ENCODE data around the gene RAPGEF1.

The RAPGEF1 gene

GRCh38 chr9:131625508-131625787 is 114.4 kb downstream of the RAPGEF1 start:
- DNase-seq (ENCODE audit: low read depth, low spot score): no peak

- no peak for DNase-seq (ENCODE audit: low read depth, low spot score)
Measured at GRCh38 chr9:131624636-131625507, 115.0 kb downstream of the RAPGEF1 start.

GRCh38 chr9:131623655-131624330 is 116.1 kb downstream of the RAPGEF1 start:
- no peak for DNase-seq (ENCODE audit: low read depth, low spot score)

- no peak for DNase-seq (ENCODE audit: low read depth, low spot score)
Measured at GRCh38 chr9:131622523-131622922, 117.4 kb downstream of the RAPGEF1 start.

- no peak for DNase-seq (ENCODE audit: low read depth, low spot score)
Measured at GRCh38 chr9:131621551-131622358, 118.1 kb downstream of the RAPGEF1 start.

GRCh38 chr9:131620764-131621520 is 118.9 kb downstream of the RAPGEF1 start:
- no peak for DNase-seq (ENCODE audit: low read depth, low spot score)

GRCh38 chr9:131619680-131620079 is 120.2 kb downstream of the RAPGEF1 start:
- DNase-seq (ENCODE audit: low read depth, low spot score): no peak

GRCh38 chr9:131618785-131619184 is 121.1 kb downstream of the RAPGEF1 start:
- no peak for DNase-seq (ENCODE audit: low read depth, low spot score)

GRCh38 chr9:131618071-131618479 is 121.8 kb downstream of the RAPGEF1 start:
- DNase-seq (ENCODE audit: low read depth, low spot score): no peak

- no peak for DNase-seq (ENCODE audit: low read depth, low spot score)
Measured at GRCh38 chr9:131617611-131618010, 122.3 kb downstream of the RAPGEF1 start.

GRCh38 chr9:131616983-131617604 is 122.8 kb downstream of the RAPGEF1 start:
- DNase-seq (ENCODE audit: low read depth, low spot score): no peak

GRCh38 chr9:131614340-131614915 is 125.4 kb downstream of the RAPGEF1 start:
- DNase-seq (ENCODE audit: low read depth, low spot score): no peak

- no peak for DNase-seq (ENCODE audit: low read depth, low spot score)
Measured at GRCh38 chr9:131613921-131614320, 126.0 kb downstream of the RAPGEF1 start.

- no peak for DNase-seq (ENCODE audit: low read depth, low spot score)
Measured at GRCh38 chr9:131612851-131613250, 127.0 kb downstream of the RAPGEF1 start.

- DNase-seq (ENCODE audit: low read depth, low spot score): no peak
Measured at GRCh38 chr9:131611586-131612315, 128.1 kb downstream of the RAPGEF1 start.

- DNase-seq (ENCODE audit: low read depth, low spot score): no peak
Measured at GRCh38 chr9:131610231-131610761, 129.6 kb downstream of the RAPGEF1 start.

- DNase-seq (ENCODE audit: low read depth, low spot score): no peak
Measured at GRCh38 chr9:131609099-131609830, 130.6 kb downstream of the RAPGEF1 start.

GRCh38 chr9:131608493-131609037 is 131.3 kb downstream of the RAPGEF1 start:
- peak; percentile 75 for DNase-seq (ENCODE audit: low read depth, low spot score)

- no peak for DNase-seq (ENCODE audit: low read depth, low spot score)
Measured at GRCh38 chr9:131607591-131607990, 132.3 kb downstream of the RAPGEF1 start.

Data from iPS DF 19.7 (cell line).